ENCODE results near the gene NEUROD1.

The NEUROD1 gene

DNA sequence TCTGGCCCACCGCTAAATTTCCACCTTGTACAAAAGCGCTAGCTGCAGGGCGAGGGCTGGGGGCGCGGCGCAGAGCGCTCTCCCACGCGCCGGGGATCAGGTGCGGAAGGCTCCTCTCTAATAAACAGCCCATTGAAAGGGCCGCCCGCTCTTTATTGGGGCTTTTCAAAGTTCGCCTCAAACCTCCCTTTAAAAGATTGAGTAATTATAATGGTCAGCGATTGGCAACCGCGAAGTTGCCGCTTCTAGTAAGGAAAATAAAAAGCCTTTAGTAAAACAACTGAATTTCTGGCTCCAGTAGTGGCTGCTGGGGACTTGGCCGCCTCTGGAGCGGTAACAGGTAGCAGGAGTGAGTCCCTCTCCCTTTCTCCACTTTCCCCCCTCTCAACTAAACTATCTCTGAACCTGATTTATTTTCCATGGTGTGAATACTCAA is 755 bp downstream of the NEUROD1 start:
- no peak for DNase-seq (ENCODE audit: low spot score)

DNA sequence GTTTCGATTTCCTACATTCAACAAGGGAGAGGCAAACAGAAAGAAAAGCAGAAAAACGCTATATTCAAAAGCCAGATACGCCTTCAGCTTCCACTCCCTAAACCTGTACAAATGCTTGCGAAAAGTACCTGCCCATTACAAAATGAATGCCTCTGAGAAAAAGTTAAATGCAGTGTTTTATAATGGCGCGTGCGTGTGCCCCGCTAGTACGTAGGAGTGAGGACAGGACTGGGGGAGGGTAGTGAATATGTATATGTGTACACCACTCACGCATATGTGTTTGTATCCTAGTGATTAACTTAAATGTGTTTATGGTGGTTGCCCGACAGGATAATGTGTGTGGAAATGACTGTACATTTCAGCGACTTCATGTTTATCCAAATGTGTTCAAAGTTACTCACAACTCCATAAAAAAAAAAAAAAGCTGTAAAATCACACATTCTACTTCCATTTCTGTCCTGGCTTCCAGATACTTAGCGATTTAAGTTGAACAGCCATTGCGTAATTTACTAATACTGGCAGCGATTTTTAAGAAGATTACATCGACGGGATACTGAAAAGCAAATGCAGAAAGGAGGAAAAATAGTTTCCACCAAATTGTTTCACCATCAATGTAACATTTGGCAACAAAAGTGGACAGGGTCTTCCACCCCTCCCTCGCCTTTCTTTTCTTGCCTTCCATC is 1.3 kb downstream of the NEUROD1 start:
- no peak for DNase-seq (ENCODE audit: low spot score)

GRCh38 chr2:181677912-181678586 is 2.3 kb downstream of the NEUROD1 start:
- peak; percentile 42 for DNase-seq (ENCODE audit: low spot score)

DNA sequence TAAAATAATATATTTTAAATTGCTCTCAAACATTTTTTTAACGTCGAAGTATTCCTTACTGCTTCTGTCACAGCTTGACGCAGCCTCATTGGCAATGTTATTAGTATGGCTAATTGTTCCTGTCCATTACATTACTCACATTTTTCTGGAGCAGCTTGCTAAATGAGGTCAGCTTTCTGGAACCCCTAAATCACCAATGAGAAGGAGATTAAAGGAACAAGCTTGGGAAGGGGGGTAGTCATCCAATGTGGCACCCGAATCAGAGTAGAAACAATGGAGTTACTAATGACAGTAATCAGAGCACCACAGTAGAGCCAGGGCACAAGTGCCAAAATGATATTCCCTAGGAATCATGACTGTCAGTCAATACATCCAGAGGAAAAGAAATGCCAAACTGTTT is 5.1 kb downstream of the NEUROD1 start:
- no peak for DNase-seq (ENCODE audit: low spot score)

DNA sequence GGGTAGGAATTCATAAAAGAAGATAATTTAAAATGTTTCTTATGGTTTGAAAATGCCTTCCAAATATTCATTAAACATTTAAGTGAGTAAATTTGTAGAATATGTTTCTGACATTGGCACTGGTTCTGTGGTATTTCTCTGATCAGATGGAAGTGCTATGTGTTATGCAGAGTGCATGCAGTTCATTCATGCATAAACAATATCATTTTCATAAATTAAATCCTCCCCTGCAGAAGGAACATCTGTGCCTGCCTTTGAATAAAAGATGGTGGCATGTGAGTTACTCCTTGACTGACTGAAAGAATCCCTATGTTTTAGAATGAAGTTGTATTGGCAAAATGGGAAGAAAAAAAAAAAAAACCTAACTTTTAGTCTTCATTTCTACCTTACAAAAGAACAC is 5.9 kb downstream of the NEUROD1 start:
- no peak for DNase-seq (ENCODE audit: low spot score)

DNA sequence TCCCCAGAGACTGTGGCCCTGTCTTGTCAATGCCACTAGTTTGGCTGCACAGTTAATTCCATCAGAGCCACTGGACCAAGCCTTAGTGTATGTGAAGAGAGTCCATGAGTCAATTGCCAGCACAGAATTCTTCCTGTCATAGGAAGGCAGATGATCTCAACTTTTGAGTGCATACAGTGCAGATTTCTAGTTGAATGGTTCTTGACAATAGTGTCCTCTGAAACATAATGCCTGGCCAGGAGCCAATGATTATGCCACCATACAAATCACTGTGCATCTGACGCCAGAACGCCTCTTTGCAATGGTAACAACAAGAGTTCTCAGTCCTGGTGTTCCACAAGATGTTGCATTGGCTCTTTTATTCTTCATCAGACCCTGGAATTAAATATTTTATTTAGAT is 7.1 kb downstream of the NEUROD1 start:
- no peak for DNase-seq (ENCODE audit: low spot score)

DNA sequence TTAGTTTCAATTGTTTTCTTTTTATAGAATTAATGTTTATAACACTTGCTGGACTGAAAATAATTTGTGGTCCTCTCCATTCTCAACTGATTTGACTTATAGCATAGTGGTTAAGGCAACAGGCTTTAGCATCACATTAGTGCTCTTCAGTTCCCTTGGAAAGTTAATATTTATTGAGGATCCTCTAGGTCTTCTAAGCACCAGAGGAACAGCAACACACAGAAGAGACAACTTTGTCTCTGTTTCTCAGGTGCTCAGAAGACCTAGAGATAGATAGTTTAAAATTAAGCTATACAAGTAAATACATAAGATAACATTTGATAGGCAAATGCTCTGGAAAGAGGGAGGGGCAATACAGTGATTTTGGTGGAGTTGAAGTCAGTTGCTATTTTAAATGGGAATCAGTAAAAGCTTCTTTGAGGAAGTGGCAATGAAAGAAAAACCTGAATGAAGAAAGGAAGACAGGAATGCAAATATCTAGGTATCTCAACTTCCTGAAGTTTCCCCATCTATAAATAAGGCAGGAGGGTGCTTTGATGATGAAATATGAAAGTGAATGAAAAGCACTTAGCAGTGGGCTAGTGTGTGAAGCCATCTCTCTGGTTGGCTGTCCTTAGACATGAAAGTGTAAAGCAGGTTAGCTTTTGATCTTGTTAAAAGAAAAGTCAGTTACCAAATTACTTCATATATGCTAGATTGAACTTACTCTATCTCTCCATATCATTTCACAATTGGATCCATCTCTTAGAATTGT is 7.9 kb downstream of the NEUROD1 start:
- DNase-seq (ENCODE audit: low spot score), result no peak

GRCh38 chr2:181670632-181671031 is 9.7 kb downstream of the NEUROD1 start:
- no peak for DNase-seq (ENCODE audit: low spot score)

- no peak for DNase-seq (ENCODE audit: low spot score)
Observed at GRCh38 chr2:181667234-181667633, 13.1 kb downstream of the NEUROD1 start.

GRCh38 chr2:181662287-181662686 is 18.0 kb downstream of the NEUROD1 start:
- DNase-seq (ENCODE audit: low spot score), result no peak

DNA sequence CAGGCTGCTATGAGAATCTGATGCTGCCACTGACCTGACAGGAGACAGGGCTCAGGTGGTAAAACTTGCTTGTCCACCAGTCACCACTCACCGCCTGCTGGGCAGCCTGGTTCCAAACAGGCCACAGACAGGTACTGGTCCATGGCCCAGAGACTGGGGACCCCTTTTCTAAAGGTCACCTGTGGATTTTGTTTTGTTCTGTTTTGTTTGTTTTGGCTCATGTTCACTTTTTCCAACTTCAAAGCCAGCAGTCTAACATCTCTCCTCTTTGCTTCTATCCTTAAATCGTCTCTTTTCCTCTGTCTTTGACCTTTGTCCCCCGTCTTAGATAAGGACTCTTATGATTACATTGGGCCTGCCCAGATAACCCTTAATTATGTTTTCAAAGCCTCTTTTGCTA is 20.1 kb downstream of the NEUROD1 start:
- DNase-seq (ENCODE audit: low spot score), result no peak

GRCh38 chr2:181658444-181658843 is 21.9 kb downstream of the NEUROD1 start:
- DNase-seq (ENCODE audit: low spot score), result no peak

GRCh38 chr2:181657379-181657778 is 22.9 kb downstream of the NEUROD1 start:
- DNase-seq (ENCODE audit: low spot score), result no peak

DNA sequence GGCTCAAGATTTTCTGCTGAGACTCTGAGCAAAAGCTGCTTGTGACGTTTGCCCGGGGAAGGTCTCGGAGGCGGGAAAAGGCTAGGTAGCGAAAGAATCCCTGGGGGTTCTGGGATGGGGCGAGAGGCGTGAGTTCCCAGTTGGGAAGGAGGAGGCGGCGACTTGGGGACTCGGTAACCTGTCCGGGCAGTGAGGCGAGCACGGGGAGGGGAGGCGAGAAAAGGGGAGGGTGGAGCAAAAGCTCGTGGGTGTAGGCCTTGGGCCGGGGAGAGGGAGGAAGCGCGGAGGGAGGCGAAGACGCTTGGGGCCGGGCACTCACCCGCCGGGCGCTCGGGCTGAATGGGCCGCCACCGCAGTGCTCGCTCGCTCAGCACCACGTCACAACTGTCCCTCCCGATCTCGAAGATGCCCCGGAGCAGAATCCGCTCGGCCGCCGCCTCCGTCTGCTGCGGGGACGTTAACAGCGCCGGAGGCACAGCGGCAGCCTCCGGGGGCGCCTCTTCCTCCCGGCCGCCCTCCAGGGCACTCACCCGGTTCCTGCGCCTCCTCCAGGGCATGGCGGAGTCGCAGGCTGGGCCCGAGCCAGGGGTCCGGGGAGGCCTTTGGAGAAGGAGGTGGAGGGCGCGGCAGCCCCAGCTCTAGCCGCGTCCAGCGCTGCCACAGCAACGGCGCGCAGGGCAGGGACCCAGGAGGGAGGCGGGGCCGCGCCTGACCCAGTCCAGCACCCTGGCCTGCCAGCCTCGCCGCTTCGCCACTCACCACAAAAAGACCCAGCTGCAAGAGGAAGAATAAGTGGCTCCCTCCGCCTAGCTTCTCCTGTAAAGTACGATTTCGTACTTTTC is 23.6 kb downstream of the NEUROD1 start, which contains the start of gene CERKL:
Gene CERKL (minus strand): TSS at position 656 of the 842 bp plus-strand sequence. CDS start 99 bp downstream, at position 557.
- DNase-seq (ENCODE audit: low spot score), result peak; percentile 5

- DNase-seq (ENCODE audit: low spot score), result no peak
Observed at GRCh38 chr2:181655519-181655918, 24.8 kb downstream of the NEUROD1 start.

DNA sequence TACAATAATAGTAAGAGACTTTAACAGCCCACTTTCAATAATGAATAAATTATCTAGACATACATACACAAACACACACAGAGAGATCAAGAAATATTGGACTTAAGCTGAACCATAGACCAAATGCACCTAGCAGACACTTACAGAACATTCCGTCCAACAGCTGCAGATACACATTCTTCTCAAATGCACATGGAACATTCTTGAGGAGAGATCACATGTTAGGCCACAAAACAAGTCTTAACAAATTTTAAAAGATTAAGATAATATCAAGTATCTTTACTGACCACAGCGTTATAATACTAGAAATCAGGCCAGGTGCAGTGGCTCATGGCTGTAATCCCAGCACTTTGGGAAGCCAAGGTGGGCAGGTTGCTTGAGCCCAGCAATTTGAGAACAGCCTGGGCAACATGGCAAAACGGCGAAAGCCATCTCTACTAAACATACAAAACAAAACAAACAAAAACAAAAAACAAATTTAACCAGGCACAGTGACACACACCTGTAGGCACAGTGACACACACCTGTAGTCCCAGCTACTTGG is 30.8 kb downstream of the NEUROD1 start:
- no peak for DNase-seq (ENCODE audit: low spot score)

- no peak for DNase-seq (ENCODE audit: low spot score)
Observed at GRCh38 chr2:181648478-181649155, 31.7 kb downstream of the NEUROD1 start.

DNA sequence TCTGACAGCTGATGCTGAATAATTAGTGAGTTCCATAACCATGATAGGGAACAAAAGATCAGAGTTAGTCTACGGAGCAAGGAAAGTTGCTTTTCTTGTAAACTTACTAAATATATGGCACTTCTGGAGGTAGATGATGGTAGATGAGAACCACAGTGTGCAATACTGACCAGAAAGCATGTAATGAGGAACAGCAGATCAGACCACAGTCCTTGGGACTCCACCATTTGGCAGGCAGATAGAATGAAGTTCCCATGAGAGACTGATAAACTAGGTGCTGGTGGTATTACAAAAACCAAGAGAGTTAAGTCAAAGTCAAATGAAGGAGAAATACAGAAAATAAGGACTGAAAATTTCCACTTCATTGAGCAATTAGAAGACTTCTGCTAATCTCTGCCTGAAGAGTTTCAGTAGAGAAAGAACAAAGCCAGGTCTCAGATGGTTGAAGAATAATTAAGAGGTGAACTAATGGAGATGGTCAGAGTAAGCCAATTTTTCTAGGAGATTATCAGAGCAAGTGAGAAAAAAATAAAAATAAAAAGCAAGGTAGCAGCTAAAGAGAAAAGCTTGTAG is 33.8 kb downstream of the NEUROD1 start:
- no peak for DNase-seq (ENCODE audit: low spot score)

- no peak for DNase-seq (ENCODE audit: low spot score)
Observed at GRCh38 chr2:181643151-181643550, 37.2 kb downstream of the NEUROD1 start.

DNA sequence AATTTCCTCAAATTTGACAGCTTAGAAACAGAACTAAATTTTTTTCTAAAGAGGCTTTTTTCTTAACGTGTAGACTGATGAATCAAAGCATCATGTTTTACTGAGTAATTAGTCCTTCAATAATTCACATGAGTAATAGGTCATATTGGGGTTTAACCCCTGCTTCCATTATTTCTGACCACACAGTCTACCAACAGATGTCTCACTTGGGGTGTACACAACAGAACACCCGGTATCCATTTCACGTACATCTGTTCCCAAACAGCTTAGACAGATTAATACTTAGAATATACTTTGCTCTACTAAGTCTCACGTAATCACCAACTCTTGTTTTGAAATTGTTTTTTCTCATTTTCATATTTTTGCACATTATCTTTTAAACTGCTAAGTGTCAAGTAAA is 38.2 kb downstream of the NEUROD1 start:
- DNase-seq (ENCODE audit: low spot score), result no peak

DNA sequence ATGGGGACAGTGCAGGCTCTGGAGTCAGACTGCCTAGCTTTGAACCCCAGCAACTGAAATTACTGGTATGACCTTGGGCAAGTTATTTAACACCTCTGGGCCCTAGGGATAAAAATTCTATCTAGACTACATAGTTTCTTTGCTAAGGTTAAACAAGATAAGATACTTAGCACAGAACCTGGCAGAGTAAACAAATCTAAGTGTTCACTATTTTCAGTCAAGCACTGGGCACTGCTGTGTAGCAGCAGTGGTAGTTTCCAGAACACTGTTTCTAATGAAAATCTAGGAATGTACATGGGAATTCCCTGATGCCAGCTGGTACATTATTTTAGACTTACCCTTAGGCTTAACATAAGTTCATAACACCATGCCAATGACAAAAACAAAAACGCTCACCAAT is 40.6 kb downstream of the NEUROD1 start:
- no peak for DNase-seq (ENCODE audit: low spot score)
